ENCODE measurements around the gene TBX15.

The TBX15 gene

GRCh38 chr1:118948351-118948750 is 39.8 kb downstream of the TBX15 start:
- TF ChIP-seq, protein P1, sequence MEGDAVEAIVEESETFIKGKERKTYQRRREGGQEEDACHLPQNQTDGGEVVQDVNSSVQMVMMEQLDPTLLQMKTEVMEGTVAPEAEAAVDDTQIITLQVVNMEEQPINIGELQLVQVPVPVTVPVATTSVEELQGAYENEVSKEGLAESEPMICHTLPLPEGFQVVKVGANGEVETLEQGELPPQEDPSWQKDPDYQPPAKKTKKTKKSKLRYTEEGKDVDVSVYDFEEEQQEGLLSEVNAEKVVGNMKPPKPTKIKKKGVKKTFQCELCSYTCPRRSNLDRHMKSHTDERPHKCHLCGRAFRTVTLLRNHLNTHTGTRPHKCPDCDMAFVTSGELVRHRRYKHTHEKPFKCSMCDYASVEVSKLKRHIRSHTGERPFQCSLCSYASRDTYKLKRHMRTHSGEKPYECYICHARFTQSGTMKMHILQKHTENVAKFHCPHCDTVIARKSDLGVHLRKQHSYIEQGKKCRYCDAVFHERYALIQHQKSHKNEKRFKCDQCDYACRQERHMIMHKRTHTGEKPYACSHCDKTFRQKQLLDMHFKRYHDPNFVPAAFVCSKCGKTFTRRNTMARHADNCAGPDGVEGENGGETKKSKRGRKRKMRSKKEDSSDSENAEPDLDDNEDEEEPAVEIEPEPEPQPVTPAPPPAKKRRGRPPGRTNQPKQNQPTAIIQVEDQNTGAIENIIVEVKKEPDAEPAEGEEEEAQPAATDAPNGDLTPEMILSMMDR (conservative IDR thresholded peaks at IDR 0.05; ENCODE audit: low read depth, low read length), result no peak
- peak; percentile 37 for DNase-seq (ENCODE audit: low read depth)
- H3K4me3 ChIP-seq (ENCODE audit: low read depth, low read length), result no peak overlapping the region

GRCh38 chr1:118947790-118948189 is 40.4 kb downstream of the TBX15 start:
- DNase-seq (ENCODE audit: low read depth), result peak; percentile 89
- no peak overlapping the region for H3K4me3 ChIP-seq (ENCODE audit: low read depth, low read length)
- TF ChIP-seq, protein P1 (conservative IDR thresholded peaks at IDR 0.05; ENCODE audit: low read depth, low read length), result no peak

- H3K4me3 ChIP-seq (ENCODE audit: low read depth, low read length), result no peak overlapping the region
- TF ChIP-seq, protein P1 (conservative IDR thresholded peaks at IDR 0.05; ENCODE audit: low read depth, low read length), result no peak
- DNase-seq (ENCODE audit: low read depth), result no peak
Observed at GRCh38 chr1:118947003-118947765, 41.0 kb downstream of the TBX15 start.

GRCh38 chr1:118945489-118945888 is 42.7 kb downstream of the TBX15 start:
- H3K4me3 ChIP-seq (ENCODE audit: low read depth, low read length), result no peak overlapping the region
- TF ChIP-seq, protein P1 (conservative IDR thresholded peaks at IDR 0.05; ENCODE audit: low read depth, low read length), result peak; percentile 11
- peak; percentile 40 for DNase-seq (ENCODE audit: low read depth)

GRCh38 chr1:118944546-118944945 is 43.6 kb downstream of the TBX15 start:
- no peak overlapping the region for H3K4me3 ChIP-seq (ENCODE audit: low read depth, low read length)
- TF ChIP-seq, protein P1 (conservative IDR thresholded peaks at IDR 0.05; ENCODE audit: low read depth, low read length), result no peak
- DNase-seq (ENCODE audit: low read depth), result no peak

- DNase-seq (ENCODE audit: low read depth), result peak; percentile 37
- TF ChIP-seq, protein P1 (conservative IDR thresholded peaks at IDR 0.05; ENCODE audit: low read depth, low read length), result no peak
- H3K4me3 ChIP-seq (ENCODE audit: low read depth, low read length), result no peak overlapping the region
Observed at GRCh38 chr1:118944133-118944532, 44.0 kb downstream of the TBX15 start.

GRCh38 chr1:118940957-118941356 is 47.2 kb downstream of the TBX15 start:
- DNase-seq (ENCODE audit: low read depth), result no peak
- TF ChIP-seq, protein P1 (conservative IDR thresholded peaks at IDR 0.05; ENCODE audit: low read depth, low read length), result no peak
- no peak overlapping the region for H3K4me3 ChIP-seq (ENCODE audit: low read depth, low read length)

All from choroid plexus epithelial cell (primary cell).